ENCODE measurements around the gene CCDC180.
"Not testable (repeated sequence)": the region's sequence is repeated elsewhere in the genome, so short reads cannot be mapped to it uniquely, and the experiment has no call there.

Gene CCDC180

GRCh38 chr9:97307500-97308163, at the start of gene CCDC180:
TSS of gene CCDC180 (plus strand) at chr9:97307659. CDS start at chr9:97308064, 405 bp downstream.
- in situ Hi-C loops (cut with MboI; ENCODE audit: low sequenced_read_pairs): no loop called here

- in situ Hi-C loops (cut with MboI; ENCODE audit: low sequenced_read_pairs): not testable (repeated sequence)
Measured at GRCh38 chr9:97259834-97260514, 47.5 kb upstream of the CCDC180 start.

GRCh38 chr9:97271292-97271691, 36.2 kb upstream of the CCDC180 start:
- in situ Hi-C loops (cut with MboI; ENCODE audit: low sequenced_read_pairs): no loop called here

- in situ Hi-C loops (cut with MboI; ENCODE audit: low sequenced_read_pairs): no loop called here
Measured at GRCh38 chr9:97272072-97272471, 35.4 kb upstream of the CCDC180 start.

DNA sequence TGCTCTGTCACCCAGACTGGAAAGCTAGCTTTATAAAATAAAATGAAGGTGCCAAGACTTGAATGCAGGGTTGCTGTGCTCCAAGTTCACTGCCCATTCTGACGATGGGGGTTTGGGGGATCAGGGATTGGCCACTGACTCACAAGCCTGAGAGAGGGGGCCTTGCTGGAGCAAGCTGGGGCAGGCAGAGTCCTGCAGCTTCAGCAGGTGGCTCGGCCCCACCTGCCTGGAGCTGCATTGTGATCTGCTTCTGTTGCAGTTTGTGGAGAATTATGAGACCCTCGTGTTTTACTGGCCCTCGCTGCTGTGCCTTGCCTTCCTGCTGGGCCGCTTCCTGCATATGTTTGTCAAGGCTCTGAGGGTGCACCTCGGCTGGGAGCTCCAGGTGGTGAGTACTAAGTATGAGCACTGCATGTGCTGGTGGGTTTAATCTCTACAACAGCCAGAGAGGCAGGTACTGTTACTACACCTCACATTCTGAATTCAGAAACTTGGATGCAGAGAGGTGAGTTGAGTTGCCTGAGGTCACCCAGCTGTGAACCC, 31.1 kb upstream of the CCDC180 start:
- in situ Hi-C loops (cut with MboI; ENCODE audit: low sequenced_read_pairs): no loop called here

- in situ Hi-C loops (cut with MboI; ENCODE audit: low sequenced_read_pairs): no loop called here
Measured at GRCh38 chr9:97277953-97278352, 29.5 kb upstream of the CCDC180 start.

- in situ Hi-C loops (cut with MboI; ENCODE audit: low sequenced_read_pairs): no loop called here
Measured at GRCh38 chr9:97280755-97281330, 26.6 kb upstream of the CCDC180 start.

GRCh38 chr9:97283768-97284167, 23.7 kb upstream of the CCDC180 start:
- in situ Hi-C loops (cut with MboI; ENCODE audit: low sequenced_read_pairs): no loop called here

- in situ Hi-C loops (cut with MboI; ENCODE audit: low sequenced_read_pairs): no loop called here
Measured at GRCh38 chr9:97284798-97285197, 22.7 kb upstream of the CCDC180 start.

DNA sequence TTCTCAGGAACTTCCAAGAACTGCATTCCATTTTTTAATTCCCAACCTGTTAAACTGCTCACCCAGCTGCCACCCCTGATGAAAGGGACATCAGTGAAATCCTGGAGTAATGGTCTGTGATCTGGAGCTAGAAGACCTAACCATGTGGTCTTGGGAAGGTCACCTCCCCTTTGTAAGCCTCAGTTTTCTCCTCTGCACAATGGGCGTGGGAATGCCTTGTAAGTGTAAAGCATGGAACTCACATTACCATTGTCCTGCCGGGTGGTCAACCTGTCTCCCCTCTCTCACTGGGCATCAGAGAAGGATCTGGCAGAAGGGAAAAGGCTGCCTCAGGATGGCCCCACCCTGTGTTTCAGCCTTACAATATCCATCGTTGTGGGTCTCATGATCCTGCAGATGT, 15.3 kb upstream of the CCDC180 start:
- in situ Hi-C loops (cut with MboI; ENCODE audit: low sequenced_read_pairs): no loop called here

DNA sequence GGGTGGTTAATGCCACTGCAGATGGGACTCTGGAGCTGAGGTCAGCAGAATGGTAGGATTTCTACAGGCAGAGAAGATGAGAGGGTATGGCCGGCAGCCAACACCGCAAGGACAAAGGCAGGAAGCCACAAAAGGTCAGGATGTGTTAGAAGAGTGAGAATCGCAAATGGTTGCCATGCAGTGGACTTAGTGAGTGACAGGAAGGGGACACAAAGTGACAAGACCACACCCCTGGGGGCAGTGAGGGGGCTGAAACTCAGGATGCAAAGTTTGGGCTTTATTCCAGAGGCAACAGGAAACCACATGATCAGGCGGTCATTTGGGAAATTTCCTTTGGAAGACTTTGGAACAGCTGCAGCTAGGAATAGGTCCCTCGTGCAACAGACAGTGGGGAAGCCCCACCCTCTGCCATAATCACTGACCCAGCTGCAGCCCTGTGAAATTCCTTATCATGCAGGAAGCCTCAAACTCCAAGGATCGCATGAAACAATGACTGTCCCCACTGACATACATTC, 14.2 kb upstream of the CCDC180 start:
- in situ Hi-C loops (cut with MboI; ENCODE audit: low sequenced_read_pairs): no loop called here

GRCh38 chr9:97293818-97294217, 13.6 kb upstream of the CCDC180 start:
- in situ Hi-C loops (cut with MboI; ENCODE audit: low sequenced_read_pairs): no loop called here

DNA sequence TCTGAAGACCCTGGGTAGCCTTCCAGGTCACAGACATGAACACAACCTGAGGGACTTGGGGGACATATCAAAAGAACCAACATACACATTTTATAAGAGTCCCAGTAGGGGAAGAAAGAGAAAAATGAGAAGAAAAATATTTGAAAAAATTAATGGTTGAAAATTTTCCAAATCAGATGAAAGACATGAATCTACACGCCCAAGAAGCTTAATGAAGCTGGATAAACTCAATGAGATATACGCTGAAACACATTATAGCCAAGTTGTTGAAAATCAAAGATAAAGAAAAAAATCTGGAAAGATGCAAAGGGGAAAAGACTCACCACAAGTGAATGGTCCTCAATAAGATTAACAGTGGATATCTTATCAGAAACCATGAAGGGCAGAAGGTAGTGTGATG, 9.6 kb upstream of the CCDC180 start:
- in situ Hi-C loops (cut with MboI; ENCODE audit: low sequenced_read_pairs): no loop called here

GRCh38 chr9:97299809-97300414, 7.5 kb upstream of the CCDC180 start:
- in situ Hi-C loops (cut with MboI; ENCODE audit: low sequenced_read_pairs): no loop called here

- in situ Hi-C loops (cut with MboI; ENCODE audit: low sequenced_read_pairs): no loop called here
Measured at GRCh38 chr9:97300586-97300985, 6.9 kb upstream of the CCDC180 start.

- in situ Hi-C loops (cut with MboI; ENCODE audit: low sequenced_read_pairs): no loop called here
Measured at GRCh38 chr9:97301974-97302373, 5.5 kb upstream of the CCDC180 start.

DNA sequence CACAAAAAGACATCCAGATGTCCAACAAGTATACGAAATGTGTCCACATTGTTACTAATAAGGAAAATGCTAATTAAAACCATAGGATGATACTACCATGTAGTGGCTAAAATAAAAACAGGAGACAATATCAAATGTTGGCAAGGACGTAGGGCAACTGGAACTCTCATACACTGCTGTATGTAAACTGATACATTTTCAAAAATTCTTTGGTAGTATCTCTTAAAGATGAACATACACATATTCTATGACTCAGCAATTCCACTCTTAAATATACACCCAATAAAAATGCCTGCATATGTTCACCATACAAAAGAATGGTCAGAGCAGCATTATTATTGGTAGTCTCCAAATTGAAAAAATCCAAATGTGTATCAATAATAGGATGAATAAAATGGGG, 2.9 kb upstream of the CCDC180 start:
- in situ Hi-C loops (cut with MboI; ENCODE audit: low sequenced_read_pairs): no loop called here

DNA sequence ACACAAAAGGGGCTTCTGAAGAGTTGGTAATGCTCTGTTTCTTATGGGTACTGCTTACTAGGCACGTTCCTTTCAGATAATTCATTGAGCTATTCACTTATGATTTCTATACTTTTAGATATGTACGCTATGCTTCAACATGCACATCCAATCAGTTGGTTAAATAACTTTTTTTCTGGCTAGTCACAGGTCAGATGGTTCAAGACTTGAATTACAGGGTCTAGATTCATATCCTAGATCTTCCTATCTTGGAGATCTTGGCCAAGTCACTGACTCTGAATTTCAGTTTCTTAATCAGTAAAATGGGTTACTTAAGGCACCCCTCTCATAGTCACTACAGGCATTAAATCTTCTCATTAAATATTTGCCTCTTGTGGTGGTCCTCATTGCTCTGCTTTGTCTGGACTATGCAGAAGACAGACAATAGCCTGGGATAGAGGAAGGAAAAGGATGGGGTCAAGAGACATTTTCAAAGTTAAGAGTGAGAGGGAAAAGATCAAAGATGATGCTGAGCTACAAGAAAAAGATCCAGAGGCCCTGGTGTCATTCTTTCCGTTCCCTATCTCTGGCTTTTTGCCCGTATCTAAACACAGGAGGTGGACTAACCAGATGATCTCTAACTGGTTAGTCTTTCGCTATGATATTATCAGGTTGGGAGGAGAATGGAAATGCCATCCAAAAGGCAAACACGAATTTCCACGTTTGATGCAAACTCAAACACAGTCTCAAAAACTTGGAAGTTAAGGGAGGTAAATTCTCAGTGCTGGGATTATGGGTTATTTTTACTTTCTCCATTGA, 1.8 kb upstream of the CCDC180 start:
- in situ Hi-C loops (cut with MboI; ENCODE audit: low sequenced_read_pairs): no loop called here

GRCh38 chr9:97307091-97307490, 368 bp upstream of the CCDC180 start:
- in situ Hi-C loops (cut with MboI; ENCODE audit: low sequenced_read_pairs): no loop called here

DNA sequence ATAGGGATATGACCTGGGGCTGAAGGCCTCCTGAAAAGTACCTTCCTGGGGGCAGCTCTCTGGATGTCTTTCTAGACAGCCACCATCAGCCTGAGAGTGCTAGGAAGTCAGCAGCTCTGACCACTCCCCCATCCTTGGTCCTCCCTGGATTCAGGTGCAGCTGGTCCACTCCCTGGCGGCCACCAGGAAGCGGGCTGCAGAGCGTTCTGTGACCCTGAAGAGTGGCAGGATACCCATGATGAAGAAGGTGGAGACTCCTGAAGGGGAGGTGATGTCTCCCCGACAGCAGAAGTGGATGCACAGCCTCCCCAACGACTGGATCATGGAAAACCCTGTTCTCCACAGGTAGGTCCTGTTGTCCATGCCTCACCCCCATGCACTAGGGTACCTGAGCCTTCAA, 1.8 kb downstream of the CCDC180 start:
- in situ Hi-C loops (cut with MboI; ENCODE audit: low sequenced_read_pairs): no loop called here

DNA sequence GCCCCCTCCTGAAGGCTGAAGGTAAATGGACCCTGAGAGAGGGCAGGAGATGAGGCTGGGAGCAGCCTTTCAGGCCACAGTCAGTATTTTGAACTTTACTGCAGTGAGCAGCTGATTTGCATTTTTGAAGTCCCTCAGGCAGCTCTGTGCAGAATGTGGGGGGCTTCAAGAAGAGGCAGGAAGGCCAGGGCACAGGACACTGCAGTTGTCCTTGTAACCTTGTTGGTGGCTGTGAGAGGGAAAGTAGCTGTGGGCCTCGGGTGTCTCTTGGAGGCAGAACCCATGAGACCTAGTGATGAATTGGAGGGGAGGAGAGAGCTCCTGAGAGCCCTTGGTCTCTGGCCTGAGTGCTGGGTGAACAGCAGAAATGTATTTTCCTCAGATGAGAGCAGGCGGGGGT, 2.6 kb downstream of the CCDC180 start:
- in situ Hi-C loops (cut with MboI; ENCODE audit: low sequenced_read_pairs): no loop called here

Measured in hTERT RPE-1 (cell line).